Mesenchymal stem cell (in vitro differentiated cells and primary cell): ENCODE results near the gene TNP2.

Source experiments
- DNase-seq: peaks from one replicate; pipeline ENCODE4 v3.0.0-alpha.2; 2013
- H2AFZ ChIP-seq: one replicate; pipeline ENCODE4 v1.6.1; 2013; ENCODE audit warnings: low read depth, mild to moderate bottlenecking, control low read depth, inconsistent platforms, low read length, moderate library complexity
- H2AK5ac ChIP-seq: 2 replicates; pipeline ENCODE4 v1.6.1; 2013; ENCODE audit warnings: low read length, moderate library complexity, mild to moderate bottlenecking, inconsistent platforms; ENCODE audit not compliant: severe bottlenecking
- H2BK120ac ChIP-seq: one replicate; pipeline ENCODE4 v1.6.1; 2013; ENCODE audit warnings: low read depth, mild to moderate bottlenecking, inconsistent platforms, low read length, moderate library complexity
- H2BK12ac ChIP-seq, 2 experiments: one replicate each; pipeline ENCODE4 v1.6.1; 2013; ENCODE audit warnings: inconsistent platforms in 2 of 2, low read length in 2 of 2, mild to moderate bottlenecking in 2 of 2, moderate library complexity in 2 of 2, control low read depth in 1 of 2
- H2BK15ac ChIP-seq: one replicate; pipeline ENCODE4 v1.6.1; 2013; ENCODE audit warnings: mild to moderate bottlenecking, low read depth, inconsistent platforms; ENCODE audit not compliant: poor library complexity, severe bottlenecking
- H2BK5ac ChIP-seq: 2 replicates; pipeline ENCODE4 v1.6.1; 2013; ENCODE audit warnings: low read depth, mild to moderate bottlenecking, low read length, control low read depth, inconsistent platforms; ENCODE audit not compliant: poor library complexity, severe bottlenecking
- H3K14ac ChIP-seq, 2 experiments: one replicate each; pipeline ENCODE4 v1.6.1; 2013; ENCODE audit warnings: inconsistent platforms in 2 of 2, low read length in 2 of 2, control low read depth in 1 of 2, mild to moderate bottlenecking in 1 of 2, moderate library complexity in 1 of 2
- H3K18ac ChIP-seq, 2 experiments: one replicate each; pipeline ENCODE4 v1.6.1; 2013; ENCODE audit warnings: inconsistent platforms in 2 of 2, low read length in 2 of 2, control low read depth in 1 of 2, low read depth in 1 of 2, mild to moderate bottlenecking in 1 of 2
- H3K23ac ChIP-seq, 2 experiments: one replicate each; pipeline ENCODE4 v1.6.1; 2013; ENCODE audit warnings: inconsistent platforms in 2 of 2, low read length in 2 of 2, mild to moderate bottlenecking in 2 of 2, moderate library complexity in 2 of 2, control low read depth in 1 of 2
- H3K27ac ChIP-seq: 2 replicates; pipeline ENCODE4 v1.5.1; 2013; ENCODE audit warnings: mild to moderate bottlenecking, moderate library complexity, low read length, control low read depth, inconsistent platforms; ENCODE audit not compliant: poor library complexity, severe bottlenecking
- H3K27me3 ChIP-seq, 2 experiments: 2 replicates each; pipeline versions ENCODE4 v1.6.1 to v1.7.0; 2013; ENCODE audit warnings: low read length in 2 of 2, mild to moderate bottlenecking in 2 of 2, moderate library complexity in 2 of 2, control low read depth in 1 of 2, inconsistent platforms in 1 of 2; ENCODE audit not compliant: control insufficient read depth in 1 of 2, insufficient read depth in 1 of 2
- H3K36me3 ChIP-seq, 2 experiments: 2 replicates each; pipeline versions ENCODE4 v1.6.1 to v1.7.0; 2013; ENCODE audit warnings: low read length in 2 of 2, control low read depth in 1 of 2, inconsistent platforms in 1 of 2, low read depth in 1 of 2, mild to moderate bottlenecking in 1 of 2; ENCODE audit not compliant: insufficient read depth in 2 of 2, control insufficient read depth in 1 of 2
- H3K4ac ChIP-seq, 2 experiments: one replicate each; pipeline ENCODE4 v1.6.1; 2013; ENCODE audit warnings: inconsistent platforms in 2 of 2, low read length in 2 of 2, mild to moderate bottlenecking in 2 of 2, moderate library complexity in 2 of 2, control low read depth in 1 of 2, low read depth in 1 of 2
- H3K4me1 ChIP-seq: 2 replicates; pipeline ENCODE4 v1.6.1; 2013; ENCODE audit warnings: low read depth, low read length, control low read depth; ENCODE audit not compliant: control insufficient read depth, insufficient read depth
- H3K4me2 ChIP-seq: 2 replicates; pipeline ENCODE4 v1.6.1; 2013; ENCODE audit warnings: low read length, mild to moderate bottlenecking, inconsistent platforms; ENCODE audit not compliant: poor library complexity, severe bottlenecking
- H3K4me3 ChIP-seq, 2 experiments: 2 replicates each; pipeline versions ENCODE4 v1.5.1 to v1.7.0; 2013; ENCODE audit warnings: low read length in 2 of 2, mild to moderate bottlenecking in 2 of 2, control low read depth in 1 of 2, low read depth in 1 of 2; ENCODE audit not compliant: insufficient read depth in 1 of 2
- H3K79me1 ChIP-seq: replicated peaks from 2 replicates; pipeline ENCODE4 v1.6.1; 2013; ENCODE audit warnings: mild to moderate bottlenecking, control low read depth, low read length, inconsistent platforms; ENCODE audit not compliant: poor library complexity, severe bottlenecking
- H3K9ac ChIP-seq: 2 replicates; pipeline ENCODE4 v1.7.0; 2013; ENCODE audit warnings: mild to moderate bottlenecking, low read length, moderate library complexity
- H3K9me3 ChIP-seq: 2 replicates; pipeline ENCODE4 v1.7.0; 2013; ENCODE audit warnings: mild to moderate bottlenecking, low read length; ENCODE audit not compliant: control insufficient read depth
- H4K8ac ChIP-seq: one replicate; pipeline ENCODE4 v1.6.1; 2013; ENCODE audit warnings: inconsistent platforms, mild to moderate bottlenecking, low read length, moderate library complexity
- H4K91ac ChIP-seq: one replicate; pipeline ENCODE4 v1.6.1; 2013; ENCODE audit warnings: mild to moderate bottlenecking, low read length, inconsistent platforms
- WGBS: methylation state at CpG from one replicate; pipeline ENCODE4 v1.1.7; 2013; ENCODE audit warnings: mixed read lengths; 5-methylcytosine and 5-hydroxymethylcytosine counted together

Gene TNP2

DNA sequence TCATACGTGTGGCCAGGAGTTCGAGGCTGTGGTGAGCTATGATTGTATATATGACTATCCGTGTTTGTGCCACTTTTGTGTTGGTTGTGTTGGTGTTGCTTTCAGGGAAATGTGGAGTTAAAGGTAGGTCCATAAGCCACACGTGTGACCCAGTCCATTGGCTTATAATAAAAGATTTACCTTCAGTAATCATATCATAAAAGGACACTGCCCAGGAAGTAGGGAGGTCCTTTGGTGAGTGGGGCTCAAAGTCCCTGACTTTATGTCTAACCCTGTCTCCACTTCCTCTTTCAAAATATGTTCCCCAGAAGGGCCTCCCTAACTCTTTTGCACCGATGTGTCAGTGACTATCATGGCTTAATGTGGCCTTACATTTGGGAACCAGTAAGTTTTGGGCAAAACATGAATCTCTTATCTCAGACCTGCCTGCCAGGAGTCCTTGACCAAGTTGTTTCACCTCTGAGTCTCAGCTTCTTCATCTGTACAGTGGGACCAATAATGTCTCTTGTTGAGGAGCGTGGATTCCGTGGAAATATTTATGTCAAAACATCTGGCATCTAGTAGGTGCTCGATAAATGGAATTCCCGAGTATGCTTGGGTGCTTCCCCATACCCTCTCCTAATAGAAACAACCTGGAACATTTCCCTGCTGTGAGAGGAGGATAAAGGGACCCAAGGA is 4.8 kb downstream of the TNP2 start:
- H4K91ac ChIP-seq = no peak overlapping the region
- H3K79me1 ChIP-seq = no peaks in the 10 kb centered on the region
- no peak for DNase-seq
- H4K8ac ChIP-seq = no peak overlapping the region
- no peak overlapping the region for H3K4me2 ChIP-seq
- no peak overlapping the region for H2BK12ac ChIP-seq
- no peak overlapping the region for H2BK15ac ChIP-seq
- H3K9me3 ChIP-seq = no peaks in the 10 kb centered on the region
- no peak overlapping the region for H2BK120ac ChIP-seq
- peaks cover 3% of the 10 kb centered on the region for H3K4me1 ChIP-seq
- no peak overlapping the region for H3K4ac ChIP-seq
- H2AFZ ChIP-seq = no peak overlapping the region
- no peaks in the 10 kb centered on the region for H3K36me3 ChIP-seq
- no peak overlapping the region for H3K14ac ChIP-seq
- H2AK5ac ChIP-seq = no peak overlapping the region
- H3K27me3 ChIP-seq = peaks cover 0 to 29% of the 10 kb centered on the region in 2 experiments
- no peak overlapping the region for H3K23ac ChIP-seq
- H3K9ac ChIP-seq = no peak overlapping the region
- WGBS = 79% methylated on average over 5 of the region's 9 CpGs
- no peak overlapping the region for H3K27ac ChIP-seq
- no peak overlapping the region for H2BK5ac ChIP-seq
- H3K4me3 ChIP-seq = no peak overlapping the region
- no peak overlapping the region for H3K18ac ChIP-seq

DNA sequence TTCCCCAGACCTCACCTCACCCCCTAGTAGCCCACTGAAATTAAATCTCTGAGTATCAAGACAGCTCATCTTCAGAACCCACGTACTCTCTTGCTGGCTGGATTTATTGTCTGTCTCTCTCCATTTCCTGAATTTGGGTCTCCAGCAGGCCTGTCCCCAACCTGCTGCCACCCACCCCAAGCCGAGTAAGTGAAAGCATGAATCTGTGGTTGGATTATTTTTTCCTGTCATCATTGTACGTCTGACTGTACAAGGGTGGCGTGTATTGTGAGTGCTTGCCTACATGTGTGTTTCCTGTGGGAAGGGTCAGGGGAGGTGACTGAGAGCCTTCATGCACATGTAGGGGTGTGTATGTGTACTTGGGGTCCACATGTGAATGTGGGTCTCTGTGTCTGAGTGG is 5.4 kb downstream of the TNP2 start:
- peaks cover 0 to 27% of the 10 kb centered on the region in 2 experiments for H3K27me3 ChIP-seq
- no peak overlapping the region for H3K27ac ChIP-seq
- H3K4me1 ChIP-seq = peaks cover 6% of the 10 kb centered on the region
- no peak overlapping the region for H2BK120ac ChIP-seq
- H2AFZ ChIP-seq = no peak overlapping the region
- H3K9ac ChIP-seq = no peak overlapping the region
- H3K9me3 ChIP-seq = no peaks in the 10 kb centered on the region
- no peak overlapping the region for H3K4me3 ChIP-seq
- H3K23ac ChIP-seq = no peak overlapping the region
- no peak overlapping the region for H2AK5ac ChIP-seq
- no peak overlapping the region for H2BK12ac ChIP-seq
- no peak overlapping the region for H3K4me2 ChIP-seq
- no peak overlapping the region for H3K14ac ChIP-seq
- no peaks in the 10 kb centered on the region for H3K36me3 ChIP-seq
- no peak overlapping the region for H2BK5ac ChIP-seq
- H4K8ac ChIP-seq = no peak overlapping the region
- H2BK15ac ChIP-seq = no peak overlapping the region
- H3K18ac ChIP-seq = no peak overlapping the region
- no peak overlapping the region for H3K4ac ChIP-seq
- no peak overlapping the region for H4K91ac ChIP-seq
- 75% methylated on average over 4 of the region's 4 CpGs for WGBS
- H3K79me1 ChIP-seq = no peaks in the 10 kb centered on the region
- DNase-seq = no peak

DNA sequence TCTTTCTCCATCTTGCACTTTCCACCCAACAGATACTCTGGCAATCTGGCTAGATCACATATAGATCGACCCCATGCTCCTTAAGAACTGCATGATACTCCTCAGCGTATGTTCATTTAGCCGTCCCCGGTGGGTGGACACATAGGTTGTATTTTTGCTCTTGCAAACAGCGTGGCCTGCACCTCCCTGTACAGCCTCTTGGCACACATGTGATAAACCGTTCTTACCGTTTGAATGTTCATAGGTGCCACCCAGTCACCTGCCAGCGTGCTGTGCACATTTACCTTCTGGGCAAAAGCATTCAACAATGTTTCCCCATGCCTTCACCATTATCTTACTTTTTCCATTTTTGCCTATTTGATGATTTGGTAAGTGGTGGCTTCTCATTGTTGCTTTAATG is 6.2 kb downstream of the TNP2 start:
- H3K79me1 ChIP-seq = no peaks in the 10 kb centered on the region
- no peak overlapping the region for H3K4me3 ChIP-seq
- 92% methylated on average over 8 of the region's 8 CpGs for WGBS
- no peak for DNase-seq
- no peak overlapping the region for H3K4me2 ChIP-seq
- no peak overlapping the region for H2BK120ac ChIP-seq
- peaks cover 0 to 26% of the 10 kb centered on the region in 2 experiments for H3K27me3 ChIP-seq
- no peak overlapping the region for H2AFZ ChIP-seq
- H3K9me3 ChIP-seq = no peaks in the 10 kb centered on the region
- H3K36me3 ChIP-seq = no peaks in the 10 kb centered on the region
- no peak overlapping the region for H3K4ac ChIP-seq
- no peak overlapping the region for H3K9ac ChIP-seq
- no peak overlapping the region for H4K91ac ChIP-seq
- no peak overlapping the region for H3K23ac ChIP-seq
- no peak overlapping the region for H2BK15ac ChIP-seq
- no peak overlapping the region for H2BK5ac ChIP-seq
- no peak overlapping the region for H2AK5ac ChIP-seq
- H4K8ac ChIP-seq = no peak overlapping the region
- H3K27ac ChIP-seq = no peak overlapping the region
- no peak overlapping the region for H2BK12ac ChIP-seq
- H3K4me1 ChIP-seq = peaks cover 7% of the 10 kb centered on the region
- H3K18ac ChIP-seq = no peak overlapping the region
- H3K14ac ChIP-seq = no peak overlapping the region

DNA sequence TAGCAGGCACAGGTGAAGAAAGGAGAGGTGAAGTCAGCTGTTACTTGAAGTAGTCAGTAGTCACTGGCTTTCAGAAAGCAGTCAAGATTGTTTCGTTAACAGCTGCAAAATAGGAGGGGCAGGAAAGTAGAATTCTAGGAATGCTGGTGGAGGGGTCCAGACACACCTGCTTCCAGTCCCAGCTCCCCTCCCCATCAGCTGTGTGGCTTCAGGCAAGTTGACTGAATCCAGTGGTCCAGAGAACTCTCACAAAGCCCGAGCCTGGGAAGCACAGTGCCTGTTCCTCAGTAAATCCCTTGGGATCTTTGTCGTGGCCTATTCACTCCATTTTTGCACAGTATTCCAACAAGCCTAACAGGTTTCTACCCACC is 8.5 kb downstream of the TNP2 start:
- Histone ChIP-seq H3K36me3 (no peaks in the 10 kb centered on the region), H2BK15ac (no peak overlapping the region), H3K4me2 (no peak overlapping the region), H3K27me3 (peaks cover 0 to 24% of the 10 kb centered on the region in 2 experiments), H2BK12ac (no peak overlapping the region), H4K8ac (no peak overlapping the region), H3K9ac (no peak overlapping the region), H2AFZ (no peak overlapping the region), H3K18ac (no peak overlapping the region), H2BK120ac (no peak overlapping the region), H3K27ac (no peak overlapping the region), H3K4me1 (peaks cover 16% of the 10 kb centered on the region), H3K14ac (no peak overlapping the region), H3K9me3 (no peaks in the 10 kb centered on the region), H3K4me3 (no peak overlapping the region), H4K91ac (no peak overlapping the region), H3K79me1 (no peaks in the 10 kb centered on the region), H3K23ac (no peak overlapping the region), H2BK5ac (no peak overlapping the region), H2AK5ac (no peak overlapping the region), H3K4ac (no peak overlapping the region)
- no peak for DNase-seq
- WGBS = 70% methylated on average over 3 of the region's 3 CpGs
